ENCODE measurements around the gene CCL20. TPM values are rescaled to one million over a fixed set of nuclear protein-coding genes. Genes with fewer than 3 reads are reported as not detected.
"Not testable (repeated sequence)": the region's sequence is repeated elsewhere in the genome, so short reads cannot be mapped to it uniquely, and the experiment has no call there.

Gene CCL20
- total and polyA plus RNA-seq, 12 donors: 0.20 TPM; not detected in 11

- no peaks in the 10 kb centered on the region for H3K4me1 ChIP-seq
- no peak for TF ChIP-seq CTCF (IDR thresholded peaks at IDR 0.05)
- H3K4me3 ChIP-seq: no peak overlapping the region
- H3K9me3 ChIP-seq: peaks cover 0 to 6% (median 0%) of the 10 kb centered on the region in 11 donors
- no peak for DNase-seq
- ATAC-seq: no peak
- no peak overlapping the region for H3K27ac ChIP-seq
- H3K27me3 ChIP-seq: no peaks in the 10 kb centered on the region
- no peaks in the 10 kb centered on the region for H3K36me3 ChIP-seq
- WGBS, 2 donors: 83 to 89% methylated on average over 5 of the region's 5 CpGs
- intact Hi-C loops (cut with DNase I): no loop called here
Observed at GRCh38 chr2:227834916-227835650, 21.4 kb downstream of the CCL20 start.

GRCh38 chr2:227839339-227840129, 25.9 kb downstream of the CCL20 start:
- H3K4me1 ChIP-seq; DNase-seq; H3K9me3 ChIP-seq; ATAC-seq; intact Hi-C loops (cut with DNase I); H3K4me3 ChIP-seq; H3K27ac ChIP-seq; H3K36me3 ChIP-seq; H3K27me3 ChIP-seq: not testable (repeated sequence)
- 42 to 45% methylated on average over 7 of the region's 7 CpGs for WGBS, 2 donors

GRCh38 chr2:227846831-227847230, 33.2 kb downstream of the CCL20 start:
- no peak for TF ChIP-seq CTCF (IDR thresholded peaks at IDR 0.05)
- peaks cover 0 to 3% (median 0%) of the 10 kb centered on the region in 11 donors for H3K9me3 ChIP-seq
- no peaks in the 10 kb centered on the region for H3K4me1 ChIP-seq
- H3K27ac ChIP-seq: no peak overlapping the region
- DNase-seq (no peak), ATAC-seq (no peak)
- H3K4me3 ChIP-seq: no peak overlapping the region
- H3K27me3 ChIP-seq: peaks cover 0 to 6% (median 0%) of the 10 kb centered on the region in 7 donors
- no peaks in the 10 kb centered on the region for H3K36me3 ChIP-seq
- intact Hi-C loops (cut with DNase I): no loop called here
- WGBS, 2 donors: 89 to 90% methylated on average over 1 of the region's 1 CpG

GRCh38 chr2:227848146-227848545, 34.5 kb downstream of the CCL20 start:
- Histone ChIP-seq H3K27me3 (peaks cover 0 to 6% (median 0%) of the 10 kb centered on the region in 7 donors), H3K36me3 (no peaks in the 10 kb centered on the region), H3K4me1 (no peaks in the 10 kb centered on the region), H3K9me3 (no peaks in the 10 kb centered on the region), H3K4me3 (no peak overlapping the region), H3K27ac (no peak overlapping the region)
- WGBS, 2 donors: 55 to 67% methylated on average over 3 of the region's 3 CpGs
- no peak for ATAC-seq
- intact Hi-C loops (cut with DNase I): no loop called here
- TF ChIP-seq CTCF (IDR thresholded peaks at IDR 0.05): no peak
- no peak for DNase-seq

Data from heart right ventricle (tissue), 16 donors.